Vagina (tissue), 2 donors: ENCODE measurements around the gene TMEM203. TPM values are rescaled to one million over a fixed set of nuclear protein-coding genes. Genes with fewer than 3 reads are reported as not detected.

Experiments used
- DNase-seq, 2 donors: peaks; one replicate each; pipeline ENCODE4 v3.0.0-alpha.2; 2017; ENCODE audit errors: extremely low spot score in 2 of 2
- H3K27ac ChIP-seq: fragments of 200-600 bp; sonication (generic); one replicate; pipeline ENCODE4 v1.5.1; 2019
- H3K27me3 ChIP-seq: fragments of 200-600 bp; sonication (generic); one replicate; pipeline ENCODE4 v1.5.1; 2019
- H3K36me3 ChIP-seq, 2 donors: fragments of 200-600 bp; sonication (generic); one replicate each; pipeline ENCODE4 v1.5.1; 2017 to 2019
- H3K4me1 ChIP-seq: fragments of 200-600 bp; sonication (generic); one replicate; pipeline ENCODE4 v1.5.1; 2019
- H3K4me3 ChIP-seq, 2 donors: fragments of 200-600 bp; sonication (generic); 1 replicate in 1 of 2; 2 replicates in 1 of 2; pipeline ENCODE4 v1.5.1; 2016 to 2019
- H3K9me3 ChIP-seq: fragments of 200-600 bp; sonication (generic); one replicate; pipeline ENCODE4 v1.5.1; 2019
- CTCF ChIP-seq, 3 experiments: fragments of 450-650 bp in 2 of 3; fragments of 200-600 bp in 1 of 3; sonication (generic) in 1 of 3; IDR thresholded peaks; one replicate each; pipeline ENCODE4 v1.5.1; 2017 to 2019; ENCODE audit warnings: antibody characterized with exemption in 3 of 3, mild to moderate bottlenecking in 2 of 3, moderate library complexity in 2 of 3
- POLR2A ChIP-seq, 2 donors: fragments of 450-650 bp; IDR thresholded peaks; one replicate each; pipeline ENCODE4 v1.6.1; 2017; ENCODE audit warnings: antibody characterized with exemption in 2 of 2, mild to moderate bottlenecking in 2 of 2, moderate library complexity in 2 of 2
- POLR2AphosphoS5 ChIP-seq, 2 donors: sonication (generic); formaldehyde crosslinking; IDR thresholded peaks; one replicate each; pipeline ENCODE4 v1.9.0; 2017; ENCODE audit warnings: antibody characterized with exemption in 2 of 2, mild to moderate bottlenecking in 2 of 2, low read depth in 1 of 2; ENCODE audit not compliant: insufficient read depth in 1 of 2
- intact Hi-C: fragments of 100-400 bp; cut with DNase I; formaldehyde crosslinking; loops from one replicate; pipeline ENCODE4 v1.15.1; 2023
- total RNA-seq: library from RNA; depleted of rRNA; stranded (reverse); fragments of >200 nt; gene quantifications from one replicate; pipeline ENCODE4 v1.2.3, GENCODE V29; 2016

The TMEM203 gene
- total RNA-seq, 1 donor from 2014 or later = 24.6 TPM

DNA sequence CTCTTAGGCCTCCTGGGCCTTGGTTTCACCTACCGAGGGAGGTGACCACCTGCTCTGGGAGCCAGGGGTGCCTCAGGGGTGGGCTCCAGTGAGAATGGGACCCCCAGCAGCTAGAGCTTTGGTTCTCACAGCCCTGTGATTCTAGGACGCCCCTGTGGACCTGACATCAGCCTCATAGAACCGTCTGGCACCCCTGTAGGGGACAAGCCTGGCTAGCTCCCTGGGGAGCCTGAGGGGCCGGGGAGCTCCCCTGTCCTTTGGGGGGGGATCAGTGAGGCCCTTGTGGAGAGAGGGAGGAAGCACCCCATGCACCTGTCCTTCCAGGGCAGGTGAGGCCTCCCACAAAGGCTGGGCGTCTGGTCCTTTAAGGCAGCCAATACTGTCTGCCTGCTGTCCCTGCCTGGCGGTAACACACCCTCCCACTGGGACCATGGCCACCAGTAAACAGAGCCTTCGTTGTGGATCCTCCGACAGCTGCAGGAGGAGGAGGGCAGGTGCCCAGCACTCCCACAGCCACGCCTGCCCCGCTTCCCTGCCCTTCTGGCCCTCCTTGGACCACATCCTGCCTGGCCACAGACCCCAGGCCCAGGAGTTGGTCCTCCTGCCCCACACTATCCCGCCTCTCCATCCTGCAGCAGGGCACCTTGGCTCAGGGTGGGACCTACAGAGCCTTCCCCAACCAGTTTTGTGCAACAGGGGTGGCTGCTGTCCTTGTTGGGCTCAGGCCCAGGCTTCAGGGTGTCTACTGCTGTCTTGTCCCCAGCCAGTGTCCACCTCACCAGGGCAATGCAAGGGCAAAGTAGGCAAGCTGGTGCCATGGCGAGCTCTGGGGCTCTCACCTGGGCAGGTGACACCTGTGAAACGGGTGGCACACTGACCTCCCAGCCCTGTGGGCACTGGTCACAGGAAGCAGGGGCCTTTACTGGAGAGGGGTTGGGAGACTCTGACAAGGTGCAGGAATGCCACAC lies 32.6 kb upstream of the TMEM203 start:
- H3K36me3 ChIP-seq = peaks cover 0 to 5% of the 10 kb centered on the region in 2 donors
- H3K4me1 ChIP-seq = peaks cover 55% of the 10 kb centered on the region
- intact Hi-C loops = no loop called here
- no peaks in the 10 kb centered on the region for H3K27me3 ChIP-seq
- TF ChIP-seq POLR2AphosphoS5 (IDR thresholded peaks at IDR 0.05; ENCODE audit: insufficient read depth in 1 of 2, low read depth in 1 of 2) (no peak), CTCF (IDR thresholded peaks at IDR 0.05) (no peak), POLR2A (IDR thresholded peaks at IDR 0.05) (no peak)
- no peak overlapping the region for H3K27ac ChIP-seq
- DNase-seq = no peak
- no peaks in the 10 kb centered on the region for H3K9me3 ChIP-seq
- no peak overlapping the region for H3K4me3 ChIP-seq

DNA sequence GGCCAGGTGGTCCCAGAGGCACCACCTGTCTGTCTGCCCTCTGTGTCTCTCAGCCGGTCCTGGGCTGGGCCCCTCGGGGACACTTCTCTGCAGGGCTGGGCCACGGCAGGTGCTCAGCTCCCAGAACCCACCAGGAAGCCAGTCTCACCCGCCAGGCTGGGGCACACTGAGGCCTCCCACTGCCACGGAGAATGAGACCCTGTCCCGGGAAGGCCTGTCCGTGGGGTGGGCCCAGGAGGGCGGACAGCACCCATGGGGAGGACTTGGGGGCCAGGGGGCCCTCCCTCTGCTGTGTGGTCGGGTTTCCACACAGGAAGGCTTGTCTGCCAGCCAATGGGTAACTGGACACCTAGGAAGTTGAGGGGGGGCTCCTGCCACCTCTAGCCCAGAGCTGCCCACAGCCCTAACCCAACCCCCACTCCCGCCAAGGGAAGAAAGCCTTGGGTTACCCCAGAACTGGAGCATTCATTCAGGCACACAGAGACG lies 31.5 kb upstream of the TMEM203 start:
- Histone ChIP-seq H3K4me3 (peak overlapping the region in 1 of 2 donors; percentile 27), H3K36me3 (no peaks in the 10 kb centered on the region), H3K9me3 (no peaks in the 10 kb centered on the region), H3K27ac (no peak overlapping the region), H3K27me3 (peaks cover 4% of the 10 kb centered on the region), H3K4me1 (peaks cover 45% of the 10 kb centered on the region)
- intact Hi-C loops = no loop called here
- TF ChIP-seq CTCF (IDR thresholded peaks at IDR 0.05) = no peak
- TF ChIP-seq POLR2A (IDR thresholded peaks at IDR 0.05) = no peak
- TF ChIP-seq POLR2AphosphoS5 (IDR thresholded peaks at IDR 0.05; ENCODE audit: insufficient read depth in 1 of 2, low read depth in 1 of 2) = no peak
- no peak for DNase-seq

- Histone ChIP-seq H3K9me3 (no peaks in the 10 kb centered on the region), H3K36me3 (no peaks in the 10 kb centered on the region), H3K27ac (no peak overlapping the region), H3K27me3 (peaks cover 4% of the 10 kb centered on the region), H3K4me1 (peaks cover 41% of the 10 kb centered on the region), H3K4me3 (peak overlapping the region; percentile 5 to 27)
- DNase-seq = no peak
- intact Hi-C loops = no loop called here
- TF ChIP-seq CTCF (IDR thresholded peaks at IDR 0.05) (peak; percentile 88 to 98 (median 96)), POLR2AphosphoS5 (IDR thresholded peaks at IDR 0.05; ENCODE audit: insufficient read depth in 1 of 2, low read depth in 1 of 2) (peak; percentile 40 to 49), POLR2A (IDR thresholded peaks at IDR 0.05) (no peak)
These were observed 30.9 kb upstream of the TMEM203 start for GRCh38 chr9:137236238-137236935.

DNA sequence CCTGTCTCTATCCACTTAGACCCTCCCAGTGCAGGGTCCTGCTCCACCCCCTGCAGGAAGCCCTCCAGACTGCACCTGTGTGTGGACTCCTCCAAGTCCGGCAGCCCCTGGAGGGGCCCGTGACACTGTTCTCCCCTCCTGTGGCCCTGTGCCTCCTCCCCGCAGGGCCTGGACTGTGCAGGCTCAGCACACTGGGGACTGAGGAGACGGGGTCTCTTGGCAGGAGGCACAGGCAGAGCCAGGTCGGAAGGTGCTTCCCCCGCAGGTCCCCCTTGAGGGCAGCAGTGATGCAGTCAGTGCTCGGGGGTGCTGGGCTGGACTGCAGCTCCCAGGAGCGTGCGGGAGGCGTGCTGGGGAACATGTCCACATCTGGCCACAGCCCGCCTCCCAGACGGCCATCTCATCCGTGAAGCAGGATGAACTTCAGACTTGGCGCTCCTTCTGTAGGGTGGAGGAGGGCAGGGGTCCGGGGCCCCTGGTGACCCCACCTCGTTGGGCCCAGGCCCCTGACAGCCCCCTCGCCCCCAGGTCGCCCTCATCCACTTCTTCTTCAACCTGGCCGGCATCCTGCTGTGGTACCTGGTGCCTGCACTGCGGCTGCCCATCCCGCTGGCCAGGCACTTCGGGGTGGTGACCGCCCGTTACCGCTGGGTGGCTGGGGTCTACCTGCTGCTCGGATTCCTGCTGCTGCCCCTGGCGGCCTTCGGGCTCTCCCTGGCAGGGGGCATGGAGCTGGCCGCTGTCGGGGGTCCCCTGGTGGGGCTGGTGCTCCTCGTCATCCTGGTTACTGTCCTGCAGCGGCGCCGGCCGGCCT lies 30.2 kb upstream of the TMEM203 start:
- no peaks in the 10 kb centered on the region for H3K9me3 ChIP-seq
- intact Hi-C loops = no loop called here
- peaks cover 4% of the 10 kb centered on the region for H3K27me3 ChIP-seq
- no peaks in the 10 kb centered on the region for H3K36me3 ChIP-seq
- no peak for TF ChIP-seq POLR2A (IDR thresholded peaks at IDR 0.05)
- TF ChIP-seq POLR2AphosphoS5 (IDR thresholded peaks at IDR 0.05; ENCODE audit: insufficient read depth in 1 of 2, low read depth in 1 of 2) = no peak
- no peak for TF ChIP-seq CTCF (IDR thresholded peaks at IDR 0.05)
- peak overlapping the region; percentile 5 to 27 for H3K4me3 ChIP-seq
- DNase-seq = no peak
- H3K4me1 ChIP-seq = peaks cover 41% of the 10 kb centered on the region
- no peak overlapping the region for H3K27ac ChIP-seq
